ENCODE results near the gene ITPKA.
"Not testable (repeated sequence)": the region's sequence is repeated elsewhere in the genome, so short reads cannot be mapped to it uniquely, and the experiment has no call there.

ITPKA gene

DNA sequence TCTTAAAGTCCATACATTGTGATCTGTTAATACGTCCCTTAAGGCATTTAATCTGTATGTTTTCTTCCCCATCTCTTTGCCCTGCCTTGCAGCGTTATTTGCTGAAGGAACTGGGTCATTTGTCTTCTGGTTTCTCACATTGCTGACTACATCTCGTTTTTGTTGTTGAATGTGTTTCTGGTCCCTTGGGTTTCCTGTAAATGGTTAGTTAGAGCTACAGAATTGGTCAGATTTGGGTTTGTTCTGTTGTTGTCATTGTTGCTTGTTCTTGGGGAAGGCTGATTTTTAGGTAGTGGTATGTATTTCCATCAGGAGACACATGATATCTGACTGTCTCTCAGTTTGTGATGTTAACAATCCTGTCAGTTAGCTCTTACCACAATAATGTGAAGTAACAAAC, 27.0 kb upstream of the ITPKA start:
- TF ChIP-seq CTCF (IDR thresholded peaks at IDR 0.05; ENCODE audit: control extremely low read depth, extremely low read depth, low read depth, missing control alignments), result no peak
- ChIA-PET POLR2A (no interaction called here), CTCF (interaction anchor here (0.7 to 4.4 kb wide), 27 partner anchors 9 to 438 kb away, joined by 3 to 41 read pairs (median 9); partner anchors contain the start of genes ITPKA, LTK and RPAP1)
- DNase-seq (ENCODE audit: extremely low spot score), result no peak

GRCh38 chr15:41469644-41470043, 24.0 kb upstream of the ITPKA start:
- POLR2A ChIA-PET; DNase-seq (ENCODE audit: extremely low spot score): not testable (repeated sequence)
- CTCF ChIA-PET, result interaction anchor here (0.7 to 1.8 kb wide), 6 partner anchors 10 to 342 kb away, joined by 3 to 6 read pairs (median 4); no protein-coding TSS in a partner anchor

DNA sequence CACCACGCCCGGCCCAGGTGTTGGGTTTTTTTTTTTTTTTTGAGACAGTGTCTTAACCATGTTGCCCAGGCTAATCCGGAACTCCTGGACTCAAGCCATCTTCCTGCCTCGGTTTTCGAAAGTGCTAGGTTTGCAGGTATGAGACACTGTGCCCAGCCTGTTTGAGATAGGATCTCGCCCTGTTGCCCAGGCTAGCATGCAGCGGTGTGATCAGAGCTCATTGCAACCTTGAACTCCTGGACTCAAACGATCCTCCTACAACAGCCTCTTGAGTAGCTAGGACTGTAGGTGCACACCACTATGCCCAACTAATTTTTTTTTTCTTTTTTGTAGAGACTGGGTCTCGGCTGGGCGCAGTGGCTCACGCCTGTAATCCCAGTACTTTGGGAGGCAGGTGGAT, 20.3 kb upstream of the ITPKA start:
- CTCF ChIA-PET, result interaction anchor here (1.1 kb wide), 1 partner anchor 12 kb away, joined by 3 read pairs; no protein-coding TSS in a partner anchor
- no peak for TF ChIP-seq CTCF (IDR thresholded peaks at IDR 0.05; ENCODE audit: control extremely low read depth, extremely low read depth, low read depth, missing control alignments)
- POLR2A ChIA-PET, result no interaction called here

GRCh38 chr15:41474436-41474835, 19.2 kb upstream of the ITPKA start:
- DNase-seq (ENCODE audit: extremely low spot score), result no peak
- no peak for TF ChIP-seq CTCF (IDR thresholded peaks at IDR 0.05; ENCODE audit: control extremely low read depth, extremely low read depth, low read depth, missing control alignments)
- POLR2A ChIA-PET, result no interaction called here
- CTCF ChIA-PET, result interaction anchor here (1.1 to 3.0 kb wide), 4 partner anchors 9 to 33 kb away, joined by 3 to 21 read pairs (median 4); no protein-coding TSS in a partner anchor

More for the DNA sequence above, 20.3 kb upstream of the ITPKA start:
- DNase-seq (ENCODE audit: extremely low spot score), result no peak

- TF ChIP-seq CTCF (IDR thresholded peaks at IDR 0.05; ENCODE audit: control extremely low read depth, extremely low read depth, low read depth, missing control alignments), result no peak
- CTCF ChIA-PET, result interaction anchor here (1.3 to 3.0 kb wide), 4 partner anchors 9 to 298 kb away, joined by 3 to 21 read pairs (median 4); no protein-coding TSS in a partner anchor
- DNase-seq (ENCODE audit: extremely low spot score), result no peak
- POLR2A ChIA-PET, result no interaction called here
These were observed 18.7 kb upstream of the ITPKA start for GRCh38 chr15:41474941-41475340.

GRCh38 chr15:41476416-41477048, 17.1 kb upstream of the ITPKA start:
- CTCF ChIA-PET, result interaction anchor here (1.8 to 3.0 kb wide), 2 partner anchors 11 to 13 kb away, joined by 5 to 21 read pairs; no protein-coding TSS in a partner anchor
- no peak for TF ChIP-seq CTCF (IDR thresholded peaks at IDR 0.05; ENCODE audit: control extremely low read depth, extremely low read depth, low read depth, missing control alignments)
- POLR2A ChIA-PET, result no interaction called here
- DNase-seq (ENCODE audit: extremely low spot score), result no peak

GRCh38 chr15:41480396-41481140, 13.1 kb upstream of the ITPKA start:
- ChIA-PET POLR2A (no interaction called here), CTCF (interaction anchor here (1.1 to 3.9 kb wide), 4 partner anchors 10 to 39 kb away, joined by 3 to 41 read pairs (median 5); no protein-coding TSS in a partner anchor)
- DNase-seq (ENCODE audit: extremely low spot score), result no peak
- no peak for TF ChIP-seq CTCF (IDR thresholded peaks at IDR 0.05; ENCODE audit: control extremely low read depth, extremely low read depth, low read depth, missing control alignments)
